HUDEP-2 (cell line): ENCODE results near the gene PHTF1.
"Not testable (repeated sequence)": the region's sequence is repeated elsewhere in the genome, so short reads cannot be mapped to it uniquely, and the experiment has no call there.

Source experiments
- DNase-seq, 76 experiments: peaks; one replicate each; lab custom pipeline; 2025; ENCODE audit not compliant: unreplicated experiment in 76 of 76; lab: John Stamatoyannopoulos, UW

The PHTF1 gene

GRCh38 chr1:113780374-113781146 is 21.3 kb upstream of the PHTF1 start:
- DNase-seq, result peak in 1 of 76 experiments; percentile 13

GRCh38 chr1:113779542-113779941 is 20.3 kb upstream of the PHTF1 start:
- no peak for DNase-seq

- DNase-seq, result no peak
Measured at GRCh38 chr1:113777561-113777960, 18.3 kb upstream of the PHTF1 start.

- DNase-seq, result no peak
Measured at GRCh38 chr1:113770031-113770430, 10.7 kb upstream of the PHTF1 start.

GRCh38 chr1:113769601-113769970 is 10.3 kb upstream of the PHTF1 start:
- no peak for DNase-seq

- no peak for DNase-seq
Measured at GRCh38 chr1:113768916-113769600, 9.8 kb upstream of the PHTF1 start.

GRCh38 chr1:113765306-113766230 is 6.3 kb upstream of the PHTF1 start:
- no peak for DNase-seq

- DNase-seq, result no peak
Measured at GRCh38 chr1:113763661-113764060, 4.4 kb upstream of the PHTF1 start.

- no peak for DNase-seq
Measured at GRCh38 chr1:113761937-113762336, 2.7 kb upstream of the PHTF1 start.

- DNase-seq, result no peak
Measured at GRCh38 chr1:113760102-113761080, 1.1 kb upstream of the PHTF1 start.

GRCh38 chr1:113758631-113759332 is 504 bp downstream of the PHTF1 start:
- DNase-seq, result peak in 59 of 76 experiments; percentile 9 to 80 (median 55)

GRCh38 chr1:113756461-113756860 is 2.8 kb downstream of the PHTF1 start:
- no peak for DNase-seq

GRCh38 chr1:113753333-113753732 is 6.0 kb downstream of the PHTF1 start:
- DNase-seq, result not testable (repeated sequence)

GRCh38 chr1:113751516-113751915 is 7.8 kb downstream of the PHTF1 start:
- DNase-seq, result no peak

GRCh38 chr1:113751114-113751513 is 8.2 kb downstream of the PHTF1 start:
- no peak for DNase-seq

- no peak for DNase-seq
Measured at GRCh38 chr1:113749402-113749801, 9.9 kb downstream of the PHTF1 start.

- DNase-seq, result no peak
Measured at GRCh38 chr1:113747376-113747775, 11.9 kb downstream of the PHTF1 start.

- no peak for DNase-seq
Measured at GRCh38 chr1:113745425-113745824, 13.9 kb downstream of the PHTF1 start.

GRCh38 chr1:113744114-113744513 is 15.2 kb downstream of the PHTF1 start:
- DNase-seq, result no peak
